Upper lobe of left lung (tissue), 4 donors: Measurements from ENCODE around the gene SCN4B.

Source experiments
- CTCF ChIP-seq, 6 experiments: fragments of 450-650 bp in 4 of 6; fragments of 200-600 bp in 2 of 6; sonication (generic) in 2 of 6; IDR thresholded peaks; one replicate each; pipeline ENCODE4 v1.5.1; 2016 to 2019; ENCODE audit warnings: antibody characterized with exemption in 6 of 6
- POLR2A ChIP-seq, 4 donors: fragments of 450-650 bp; IDR thresholded peaks; one replicate each; pipeline ENCODE4 v1.5.1; 2016 to 2017; ENCODE audit warnings: antibody characterized with exemption in 4 of 4, mild to moderate bottlenecking in 2 of 4
- POLR2AphosphoS5 ChIP-seq, 2 donors: sonication (generic); formaldehyde crosslinking; IDR thresholded peaks; one replicate each; pipeline ENCODE4 v1.5.1; 2017; ENCODE audit warnings: antibody characterized with exemption in 2 of 2

- TF ChIP-seq CTCF (IDR thresholded peaks at IDR 0.05) (no peak), POLR2AphosphoS5 (IDR thresholded peaks at IDR 0.05) (no peak), POLR2A (IDR thresholded peaks at IDR 0.05) (no peak)
Measured at GRCh38 chr11:118166641-118167040, 14.0 kb upstream of the SCN4B start.
